ENCODE results near the gene HAL. TPM values are rescaled to one million over a fixed set of nuclear protein-coding genes. Genes with fewer than 3 reads are reported as not detected.

The HAL gene
- total and polyA plus RNA-seq, 2 of the 8 experiments (the other 6 are each of a cell fraction or from before 2014, with no cell fraction given) = 0.12 to 0.17 TPM

- TF ChIP-seq TCF12 (IDR thresholded peaks at IDR 0.05; ENCODE audit: low read depth, low read length) = no peak
- TF ChIP-seq CTCF (IDR thresholded peaks at IDR 0.05; ENCODE audit: control extremely low read depth in 1 of 3, insufficient read depth in 1 of 3, low read depth in 1 of 3, low read length in 3 of 3) = no peak
- TF ChIP-seq NRF1 (IDR thresholded peaks at IDR 0.05; ENCODE audit: low read depth, low read length) = no peak
Observed at GRCh38 chr12:95966287-95966870, 29.8 kb downstream of the HAL start (continued).
